Mesenchymal stem cell (in vitro differentiated cells and primary cell): Measurements from ENCODE around the gene TLR4. TPM values are rescaled to one million over a fixed set of nuclear protein-coding genes. Genes with fewer than 3 reads are reported as not detected.

Experiments used
- DNase-seq: peaks from one replicate; pipeline ENCODE4 v3.0.0-alpha.2; 2013
- H2AFZ ChIP-seq: one replicate; pipeline ENCODE4 v1.6.1; 2013; ENCODE audit warnings: low read depth, mild to moderate bottlenecking, control low read depth, inconsistent platforms, low read length, moderate library complexity
- H2AK5ac ChIP-seq: 2 replicates; pipeline ENCODE4 v1.6.1; 2013; ENCODE audit warnings: low read length, moderate library complexity, mild to moderate bottlenecking, inconsistent platforms; ENCODE audit not compliant: severe bottlenecking
- H2BK120ac ChIP-seq: one replicate; pipeline ENCODE4 v1.6.1; 2013; ENCODE audit warnings: low read depth, mild to moderate bottlenecking, inconsistent platforms, low read length, moderate library complexity
- H2BK12ac ChIP-seq, 2 experiments: one replicate each; pipeline ENCODE4 v1.6.1; 2013; ENCODE audit warnings: inconsistent platforms in 2 of 2, low read length in 2 of 2, mild to moderate bottlenecking in 2 of 2, moderate library complexity in 2 of 2, control low read depth in 1 of 2
- H2BK15ac ChIP-seq: one replicate; pipeline ENCODE4 v1.6.1; 2013; ENCODE audit warnings: mild to moderate bottlenecking, low read depth, inconsistent platforms; ENCODE audit not compliant: poor library complexity, severe bottlenecking
- H2BK5ac ChIP-seq: 2 replicates; pipeline ENCODE4 v1.6.1; 2013; ENCODE audit warnings: low read depth, mild to moderate bottlenecking, low read length, control low read depth, inconsistent platforms; ENCODE audit not compliant: poor library complexity, severe bottlenecking
- H3K14ac ChIP-seq, 2 experiments: one replicate each; pipeline ENCODE4 v1.6.1; 2013; ENCODE audit warnings: inconsistent platforms in 2 of 2, low read length in 2 of 2, control low read depth in 1 of 2, mild to moderate bottlenecking in 1 of 2, moderate library complexity in 1 of 2
- H3K18ac ChIP-seq, 2 experiments: one replicate each; pipeline ENCODE4 v1.6.1; 2013; ENCODE audit warnings: inconsistent platforms in 2 of 2, low read length in 2 of 2, control low read depth in 1 of 2, low read depth in 1 of 2, mild to moderate bottlenecking in 1 of 2
- H3K23ac ChIP-seq, 2 experiments: one replicate each; pipeline ENCODE4 v1.6.1; 2013; ENCODE audit warnings: inconsistent platforms in 2 of 2, low read length in 2 of 2, mild to moderate bottlenecking in 2 of 2, moderate library complexity in 2 of 2, control low read depth in 1 of 2
- H3K27ac ChIP-seq: 2 replicates; pipeline ENCODE4 v1.5.1; 2013; ENCODE audit warnings: mild to moderate bottlenecking, moderate library complexity, low read length, control low read depth, inconsistent platforms; ENCODE audit not compliant: poor library complexity, severe bottlenecking
- H3K27me3 ChIP-seq, 2 experiments: 2 replicates each; pipeline versions ENCODE4 v1.6.1 to v1.7.0; 2013; ENCODE audit warnings: low read length in 2 of 2, mild to moderate bottlenecking in 2 of 2, moderate library complexity in 2 of 2, control low read depth in 1 of 2, inconsistent platforms in 1 of 2; ENCODE audit not compliant: control insufficient read depth in 1 of 2, insufficient read depth in 1 of 2
- H3K36me3 ChIP-seq, 2 experiments: 2 replicates each; pipeline versions ENCODE4 v1.6.1 to v1.7.0; 2013; ENCODE audit warnings: low read length in 2 of 2, control low read depth in 1 of 2, inconsistent platforms in 1 of 2, low read depth in 1 of 2, mild to moderate bottlenecking in 1 of 2; ENCODE audit not compliant: insufficient read depth in 2 of 2, control insufficient read depth in 1 of 2
- H3K4ac ChIP-seq, 2 experiments: one replicate each; pipeline ENCODE4 v1.6.1; 2013; ENCODE audit warnings: inconsistent platforms in 2 of 2, low read length in 2 of 2, mild to moderate bottlenecking in 2 of 2, moderate library complexity in 2 of 2, control low read depth in 1 of 2, low read depth in 1 of 2
- H3K4me1 ChIP-seq: 2 replicates; pipeline ENCODE4 v1.6.1; 2013; ENCODE audit warnings: low read depth, low read length, control low read depth; ENCODE audit not compliant: control insufficient read depth, insufficient read depth
- H3K4me2 ChIP-seq: 2 replicates; pipeline ENCODE4 v1.6.1; 2013; ENCODE audit warnings: low read length, mild to moderate bottlenecking, inconsistent platforms; ENCODE audit not compliant: poor library complexity, severe bottlenecking
- H3K4me3 ChIP-seq, 2 experiments: 2 replicates each; pipeline versions ENCODE4 v1.5.1 to v1.7.0; 2013; ENCODE audit warnings: low read length in 2 of 2, mild to moderate bottlenecking in 2 of 2, control low read depth in 1 of 2, low read depth in 1 of 2; ENCODE audit not compliant: insufficient read depth in 1 of 2
- H3K79me1 ChIP-seq: replicated peaks from 2 replicates; pipeline ENCODE4 v1.6.1; 2013; ENCODE audit warnings: mild to moderate bottlenecking, control low read depth, low read length, inconsistent platforms; ENCODE audit not compliant: poor library complexity, severe bottlenecking
- H3K9ac ChIP-seq: 2 replicates; pipeline ENCODE4 v1.7.0; 2013; ENCODE audit warnings: mild to moderate bottlenecking, low read length, moderate library complexity
- H3K9me3 ChIP-seq: 2 replicates; pipeline ENCODE4 v1.7.0; 2013; ENCODE audit warnings: mild to moderate bottlenecking, low read length; ENCODE audit not compliant: control insufficient read depth
- H4K8ac ChIP-seq: one replicate; pipeline ENCODE4 v1.6.1; 2013; ENCODE audit warnings: inconsistent platforms, mild to moderate bottlenecking, low read length, moderate library complexity
- H4K91ac ChIP-seq: one replicate; pipeline ENCODE4 v1.6.1; 2013; ENCODE audit warnings: mild to moderate bottlenecking, low read length, inconsistent platforms
- WGBS: methylation state at CpG from one replicate; pipeline ENCODE4 v1.1.7; 2013; ENCODE audit warnings: mixed read lengths; 5-methylcytosine and 5-hydroxymethylcytosine counted together
- small RNA-seq: library from polyadenylated mRNA; stranded (forward); fragments of <200 nt; extraction: miRNeasy Mini kit (QIAGEN cat#:217004); gene quantifications from one replicate; pipeline ENCODE3, GENCODE V24; 2013; ENCODE audit warnings: low read depth

TLR4 gene

DNA sequence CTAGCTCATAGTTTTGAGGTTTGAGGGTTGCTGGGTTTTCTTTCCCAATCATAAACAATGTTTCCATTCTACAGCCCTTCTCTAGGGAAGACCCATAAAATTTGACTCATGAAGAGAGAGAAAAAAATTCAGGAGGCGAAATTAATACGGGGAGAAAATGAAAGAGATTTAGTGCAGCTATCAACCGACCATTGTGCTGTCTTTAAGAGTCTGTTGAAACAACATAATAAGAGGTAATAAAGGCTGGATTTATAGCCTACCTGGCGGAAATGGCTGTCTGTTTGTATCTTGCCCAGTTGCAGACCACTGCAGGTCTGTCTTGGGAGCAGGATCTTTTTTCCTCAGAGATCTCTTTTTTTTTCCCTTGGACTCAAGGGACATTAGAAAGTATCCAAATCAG lies 66.9 kb downstream of the TLR4 start:
- H3K4me2 ChIP-seq, result no peak overlapping the region

DNA sequence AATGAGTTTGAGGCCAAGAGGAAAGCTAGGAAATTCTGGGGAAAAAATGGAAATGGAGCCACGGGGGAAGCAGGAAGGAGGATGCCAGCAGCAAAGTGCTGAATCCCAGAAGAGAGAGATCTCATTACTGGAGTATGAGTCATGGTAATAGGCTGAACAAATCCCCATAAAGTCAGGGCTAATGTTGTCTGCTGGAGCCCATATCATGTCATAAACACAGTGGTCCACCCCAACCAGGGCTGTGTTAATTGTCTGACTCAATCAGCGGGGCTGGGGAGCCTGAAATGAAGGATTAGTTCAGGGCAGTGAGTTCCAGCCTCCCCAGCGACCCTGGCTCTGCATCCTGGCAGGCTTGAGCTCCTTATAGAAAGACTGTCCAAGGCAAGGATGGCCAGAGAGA lies 68.8 kb downstream of the TLR4 start:
- H3K79me1 ChIP-seq, result no peaks in the 10 kb centered on the region
- H2AFZ ChIP-seq, result no peak overlapping the region
- peaks cover 3% of the 10 kb centered on the region for H3K4me1 ChIP-seq
- peak; percentile 77 for DNase-seq
- no peak overlapping the region for H3K4me2 ChIP-seq
- H2BK5ac ChIP-seq, result no peak overlapping the region
- H2BK120ac ChIP-seq, result no peak overlapping the region
- no peak overlapping the region for H2BK12ac ChIP-seq
- peak overlapping the region; percentile 69 for H4K8ac ChIP-seq
- H4K91ac ChIP-seq, result no peak overlapping the region
- H3K36me3 ChIP-seq, result no peaks in the 10 kb centered on the region
- H3K14ac ChIP-seq, result no peak overlapping the region
- no peak overlapping the region for H3K4me3 ChIP-seq
- H3K9me3 ChIP-seq, result no peaks in the 10 kb centered on the region
- no peak overlapping the region for H3K27ac ChIP-seq
- no peaks in the 10 kb centered on the region for H3K27me3 ChIP-seq
- no peak overlapping the region for H3K9ac ChIP-seq
- no peak overlapping the region for H3K4ac ChIP-seq
- H3K23ac ChIP-seq, result no peak overlapping the region
- H3K18ac ChIP-seq, result peak overlapping the region; percentile 11 to 68
- peak overlapping the region; percentile 73 for H2BK15ac ChIP-seq
- WGBS, result 7% methylated on average over 3 of the region's 3 CpGs
- no peak overlapping the region for H2AK5ac ChIP-seq

More for the DNA sequence above, 66.9 kb downstream of the TLR4 start:
- no peak for DNase-seq
- Histone ChIP-seq H4K91ac (no peak overlapping the region), H3K23ac (no peak overlapping the region), H3K9ac (no peak overlapping the region), H3K27ac (no peak overlapping the region), H2BK120ac (no peak overlapping the region), H3K27me3 (no peaks in the 10 kb centered on the region), H3K79me1 (no peaks in the 10 kb centered on the region), H3K4me1 (peaks cover 3% of the 10 kb centered on the region), H2AK5ac (no peak overlapping the region), H3K9me3 (no peaks in the 10 kb centered on the region), H2BK15ac (no peak overlapping the region), H3K4me3 (no peak overlapping the region), H2BK12ac (no peak overlapping the region), H3K36me3 (no peaks in the 10 kb centered on the region), H2AFZ (no peak overlapping the region), H2BK5ac (no peak overlapping the region), H3K4ac (no peak overlapping the region), H3K18ac (no peak overlapping the region), H3K14ac (no peak overlapping the region), H4K8ac (no peak overlapping the region)
- 31% methylated on average over 3 of the region's 4 CpGs for WGBS

Small RNA genes lying within 50 kb of the gene (small RNA-seq; reads per million reads assigned to genes)
- gene RNU6-1082P, result not detected
